ENCODE results near the gene CACNA2D1.

- TF ChIP-seq CTCF (IDR thresholded peaks at IDR 0.05) (no peak), POLR2A (IDR thresholded peaks at IDR 0.05) (no peak)
These were observed 393.6 kb downstream of the CACNA2D1 start for GRCh38 chr7:82049891-82050533.
